ENCODE results near the gene CIAO2A.

DNA sequence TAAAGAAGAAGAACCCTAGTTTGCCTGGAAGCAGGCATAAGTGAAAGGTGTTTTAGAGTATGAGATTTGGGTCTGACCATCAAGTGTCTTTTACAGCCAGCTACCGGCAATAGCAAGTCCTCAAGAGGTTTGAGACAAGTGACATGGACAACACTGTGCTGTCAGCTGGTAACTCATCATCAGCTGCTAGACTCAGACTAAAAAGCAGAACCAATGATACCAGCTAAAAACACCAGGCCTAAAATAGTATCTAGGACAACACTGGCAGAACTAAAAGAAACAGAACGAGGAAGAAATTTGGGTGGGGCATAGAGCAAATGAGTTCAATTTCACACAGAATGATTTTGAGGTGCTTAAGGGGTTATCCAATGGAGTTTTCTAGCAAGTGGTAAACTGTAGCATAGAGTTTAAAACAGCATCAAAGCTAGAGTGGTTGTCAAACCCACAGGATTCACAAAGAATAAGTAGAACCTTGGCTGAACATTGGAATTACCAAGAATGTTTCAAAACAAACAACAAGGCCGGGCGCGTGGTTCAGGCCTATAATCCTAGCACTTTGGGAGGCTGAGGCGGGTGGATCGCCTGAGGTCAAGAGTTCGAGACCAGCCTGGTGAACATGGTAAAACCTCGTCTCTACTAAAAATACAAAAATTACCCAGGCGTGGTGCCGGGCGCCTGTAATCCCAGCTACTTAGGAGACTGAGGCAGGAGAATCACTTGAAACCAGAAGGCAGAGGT, 3.9 kb downstream of the CIAO2A start:
- TF ChIP-seq, protein P1, sequence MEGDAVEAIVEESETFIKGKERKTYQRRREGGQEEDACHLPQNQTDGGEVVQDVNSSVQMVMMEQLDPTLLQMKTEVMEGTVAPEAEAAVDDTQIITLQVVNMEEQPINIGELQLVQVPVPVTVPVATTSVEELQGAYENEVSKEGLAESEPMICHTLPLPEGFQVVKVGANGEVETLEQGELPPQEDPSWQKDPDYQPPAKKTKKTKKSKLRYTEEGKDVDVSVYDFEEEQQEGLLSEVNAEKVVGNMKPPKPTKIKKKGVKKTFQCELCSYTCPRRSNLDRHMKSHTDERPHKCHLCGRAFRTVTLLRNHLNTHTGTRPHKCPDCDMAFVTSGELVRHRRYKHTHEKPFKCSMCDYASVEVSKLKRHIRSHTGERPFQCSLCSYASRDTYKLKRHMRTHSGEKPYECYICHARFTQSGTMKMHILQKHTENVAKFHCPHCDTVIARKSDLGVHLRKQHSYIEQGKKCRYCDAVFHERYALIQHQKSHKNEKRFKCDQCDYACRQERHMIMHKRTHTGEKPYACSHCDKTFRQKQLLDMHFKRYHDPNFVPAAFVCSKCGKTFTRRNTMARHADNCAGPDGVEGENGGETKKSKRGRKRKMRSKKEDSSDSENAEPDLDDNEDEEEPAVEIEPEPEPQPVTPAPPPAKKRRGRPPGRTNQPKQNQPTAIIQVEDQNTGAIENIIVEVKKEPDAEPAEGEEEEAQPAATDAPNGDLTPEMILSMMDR (IDR thresholded peaks at IDR 0.05; ENCODE audit: poor library complexity, severe bottlenecking), result no peak
- no peak for TF ChIP-seq EZH2 (IDR thresholded peaks at IDR 0.05; ENCODE audit: borderline replicate concordance, insufficient read depth, low read length, poor library complexity, severe bottlenecking)
- TF ChIP-seq POLR2AphosphoS5 (IDR thresholded peaks at IDR 0.05), result no peak
- TF ChIP-seq, protein P2, sequence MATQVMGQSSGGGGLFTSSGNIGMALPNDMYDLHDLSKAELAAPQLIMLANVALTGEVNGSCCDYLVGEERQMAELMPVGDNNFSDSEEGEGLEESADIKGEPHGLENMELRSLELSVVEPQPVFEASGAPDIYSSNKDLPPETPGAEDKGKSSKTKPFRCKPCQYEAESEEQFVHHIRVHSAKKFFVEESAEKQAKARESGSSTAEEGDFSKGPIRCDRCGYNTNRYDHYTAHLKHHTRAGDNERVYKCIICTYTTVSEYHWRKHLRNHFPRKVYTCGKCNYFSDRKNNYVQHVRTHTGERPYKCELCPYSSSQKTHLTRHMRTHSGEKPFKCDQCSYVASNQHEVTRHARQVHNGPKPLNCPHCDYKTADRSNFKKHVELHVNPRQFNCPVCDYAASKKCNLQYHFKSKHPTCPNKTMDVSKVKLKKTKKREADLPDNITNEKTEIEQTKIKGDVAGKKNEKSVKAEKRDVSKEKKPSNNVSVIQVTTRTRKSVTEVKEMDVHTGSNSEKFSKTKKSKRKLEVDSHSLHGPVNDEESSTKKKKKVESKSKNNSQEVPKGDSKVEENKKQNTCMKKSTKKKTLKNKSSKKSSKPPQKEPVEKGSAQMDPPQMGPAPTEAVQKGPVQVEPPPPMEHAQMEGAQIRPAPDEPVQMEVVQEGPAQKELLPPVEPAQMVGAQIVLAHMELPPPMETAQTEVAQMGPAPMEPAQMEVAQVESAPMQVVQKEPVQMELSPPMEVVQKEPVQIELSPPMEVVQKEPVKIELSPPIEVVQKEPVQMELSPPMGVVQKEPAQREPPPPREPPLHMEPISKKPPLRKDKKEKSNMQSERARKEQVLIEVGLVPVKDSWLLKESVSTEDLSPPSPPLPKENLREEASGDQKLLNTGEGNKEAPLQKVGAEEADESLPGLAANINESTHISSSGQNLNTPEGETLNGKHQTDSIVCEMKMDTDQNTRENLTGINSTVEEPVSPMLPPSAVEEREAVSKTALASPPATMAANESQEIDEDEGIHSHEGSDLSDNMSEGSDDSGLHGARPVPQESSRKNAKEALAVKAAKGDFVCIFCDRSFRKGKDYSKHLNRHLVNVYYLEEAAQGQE (IDR thresholded peaks at IDR 0.05; ENCODE audit: borderline replicate concordance), result no peak
- TF ChIP-seq TAF1 (IDR thresholded peaks at IDR 0.05; ENCODE audit: low read depth), result no peak

Data from neural cell (in vitro differentiated cells).